Urinary bladder (tissue), 4 donors: Measurements from ENCODE around the gene AKIRIN2. TPM values are rescaled to one million over a fixed set of nuclear protein-coding genes. Genes with fewer than 3 reads are reported as not detected.

Experiments
- DNase-seq: peaks from one replicate; pipeline ENCODE4 v3.0.0-alpha.2; 2015; ENCODE audit errors: extremely low spot score
- H3K27ac ChIP-seq: one replicate; pipeline ENCODE4 v1.5.1; 2013; ENCODE audit warnings: low read depth, mild to moderate bottlenecking, moderate library complexity
- H3K36me3 ChIP-seq: one replicate; pipeline ENCODE4 v1.6.1; 2013; ENCODE audit warnings: mild to moderate bottlenecking, moderate library complexity; ENCODE audit not compliant: insufficient read depth
- H3K4me1 ChIP-seq: one replicate; pipeline ENCODE4 v1.6.1; 2013; ENCODE audit warnings: mild to moderate bottlenecking, moderate library complexity; ENCODE audit not compliant: insufficient read depth
- H3K4me3 ChIP-seq: one replicate; pipeline ENCODE4 v1.5.1; 2013; ENCODE audit warnings: low read depth, low read length
- WGBS: extraction: QIAGEN DNeasy Blood & Tissue Kit; methylation state at CpG from one replicate; pipeline ENCODE4 v1.1.7; 2013; 5-methylcytosine and 5-hydroxymethylcytosine counted together
- polyA plus RNA-seq: library from polyadenylated mRNA; stranded (reverse); fragments of 200-250 nt; gene quantifications from one replicate; pipeline ENCODE4 v1.2.3, GENCODE V29; 2013
- small RNA-seq: library from RNA; depleted of rRNA; stranded (forward); fragments of <200 nt; gene quantifications from one replicate; pipeline ENCODE3, GENCODE V24; 2014
- total RNA-seq: library from RNA; depleted of rRNA; stranded (reverse); fragments of >200 nt; gene quantifications from one replicate; pipeline ENCODE4 v1.2.3, GENCODE V29; 2014
- donor health status: healthy with polysubstance abuse.
- donor health status: healthy.

AKIRIN2 gene
- total and polyA plus RNA-seq, 2 donors = 33.5 to 42.2 TPM

GRCh38 chr6:87639373-87639772 is 62.7 kb downstream of the AKIRIN2 start:
- over 99% methylated on average over 4 of the region's 4 CpGs for WGBS
- DNase-seq = no peak
- H3K36me3 ChIP-seq = no peaks in the 10 kb centered on the region

GRCh38 chr6:87637106-87637505 is 64.9 kb downstream of the AKIRIN2 start:
- H3K27ac ChIP-seq = no peak overlapping the region
- no peak for DNase-seq
- H3K4me3 ChIP-seq = no peak overlapping the region
- WGBS = 94% methylated on average over 1 of the region's 1 CpG
- H3K4me1 ChIP-seq = no peaks in the 10 kb centered on the region
- no peaks in the 10 kb centered on the region for H3K36me3 ChIP-seq

More at GRCh38 chr6:87639373-87639772, 62.7 kb downstream of the AKIRIN2 start:
- Histone ChIP-seq H3K4me3 (no peak overlapping the region), H3K27ac (no peak overlapping the region), H3K4me1 (no peaks in the 10 kb centered on the region)

GRCh38 chr6:87636315-87636714 is 65.7 kb downstream of the AKIRIN2 start:
- H3K27ac ChIP-seq = no peak overlapping the region
- 73% methylated on average over 1 of the region's 1 CpG for WGBS
- no peak overlapping the region for H3K4me3 ChIP-seq
- H3K36me3 ChIP-seq = no peaks in the 10 kb centered on the region
- H3K4me1 ChIP-seq = no peaks in the 10 kb centered on the region
- DNase-seq = no peak

GRCh38 chr6:87633851-87634250 is 68.2 kb downstream of the AKIRIN2 start:
- WGBS = 94% methylated on average over 3 of the region's 3 CpGs
- Histone ChIP-seq H3K27ac (no peak overlapping the region), H3K4me1 (no peaks in the 10 kb centered on the region), H3K36me3 (peaks cover 2% of the 10 kb centered on the region), H3K4me3 (no peak overlapping the region)
- DNase-seq = no peak

- no peaks in the 10 kb centered on the region for H3K4me1 ChIP-seq
- no peak for DNase-seq
- 100% methylated on average over 1 of the region's 1 CpG for WGBS
- H3K4me3 ChIP-seq = no peak overlapping the region
- H3K27ac ChIP-seq = no peak overlapping the region
- peaks cover 2% of the 10 kb centered on the region for H3K36me3 ChIP-seq
Measured at GRCh38 chr6:87630746-87631145, 71.3 kb downstream of the AKIRIN2 start.

GRCh38 chr6:87628881-87629280 is 73.2 kb downstream of the AKIRIN2 start:
- H3K4me3 ChIP-seq = no peak overlapping the region
- no peak overlapping the region for H3K27ac ChIP-seq
- peaks cover 4% of the 10 kb centered on the region for H3K36me3 ChIP-seq
- DNase-seq = no peak
- H3K4me1 ChIP-seq = no peaks in the 10 kb centered on the region

- Histone ChIP-seq H3K4me3 (no peak overlapping the region), H3K27ac (no peak overlapping the region), H3K4me1 (no peaks in the 10 kb centered on the region), H3K36me3 (peaks cover 4% of the 10 kb centered on the region)
- no peak for DNase-seq
- 76% methylated on average over 2 of the region's 2 CpGs for WGBS
Measured at GRCh38 chr6:87628424-87628823, 73.6 kb downstream of the AKIRIN2 start.

Small RNAs within 50 kb of the gene (small RNA-seq; reads per million reads assigned to genes)
- not detected for gene RF01210

Other genes starting within 250 kb of the AKIRIN2 start
- 39.2 TPM for gene SLC35A1, start 229.3 kb downstream of the AKIRIN2 start, total RNA-seq
- 28.5 TPM for gene SLC35A1, start 229.3 kb downstream of the AKIRIN2 start, polyA plus RNA-seq
- gene RARS2, start 112.2 kb downstream of the AKIRIN2 start, total RNA-seq = 65.7 TPM
- 24.8 TPM for gene RARS2, start 112.2 kb downstream of the AKIRIN2 start, polyA plus RNA-seq
- 56.9 TPM for gene ORC3, start 112.1 kb downstream of the AKIRIN2 start, total RNA-seq
- gene ORC3, start 112.1 kb downstream of the AKIRIN2 start, polyA plus RNA-seq = 16.5 TPM